Retinal pigment epithelial cell (primary cell): ENCODE measurements around the gene ADAMTS17.
"Not testable (repeated sequence)": the region's sequence is repeated elsewhere in the genome, so short reads cannot be mapped to it uniquely, and the experiment has no call there.

Experiments used
- DNase-seq: peaks from one replicate; pipeline ENCODE4 v3.0.0-alpha.2; 2010; ENCODE audit warnings: low read depth
- H3K4me3 ChIP-seq: 2 replicates; pipeline ENCODE4 v1.5.1; 2011; ENCODE audit warnings: mild to moderate bottlenecking, low read length, control low read depth, moderate library complexity
- TF ChIP-seq, protein P1 (sequence below): conservative IDR thresholded peaks from 2 replicates; pipeline ENCODE4 v1.5.1; 2011; ENCODE audit warnings: low read depth, low read length, control low read depth, inconsistent platforms

Gene ADAMTS17

DNA sequence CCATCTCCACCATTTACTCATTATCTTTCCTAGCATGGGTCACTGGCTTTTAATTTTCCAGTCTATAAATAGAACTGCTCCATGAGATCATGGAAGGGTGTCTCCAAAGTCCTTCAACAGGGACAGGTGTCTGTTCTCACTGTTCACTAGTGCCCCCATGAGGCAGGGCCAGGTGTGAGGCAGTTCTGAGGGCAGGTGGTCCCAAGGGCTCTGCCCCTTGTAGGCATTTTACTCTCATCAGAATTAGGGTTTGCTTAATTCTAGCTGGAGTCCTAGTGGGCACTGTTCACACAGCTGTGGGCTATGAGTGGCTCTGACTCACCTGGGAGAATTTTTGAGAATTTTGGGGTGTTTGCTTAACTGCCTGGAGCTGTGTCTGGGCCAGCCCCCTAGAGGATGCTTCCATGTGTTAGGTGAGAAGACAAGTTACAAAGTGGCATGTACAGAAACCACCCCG lies 360.6 kb downstream of the ADAMTS17 start:
- DNase-seq = no peak
- TF ChIP-seq, protein P1, sequence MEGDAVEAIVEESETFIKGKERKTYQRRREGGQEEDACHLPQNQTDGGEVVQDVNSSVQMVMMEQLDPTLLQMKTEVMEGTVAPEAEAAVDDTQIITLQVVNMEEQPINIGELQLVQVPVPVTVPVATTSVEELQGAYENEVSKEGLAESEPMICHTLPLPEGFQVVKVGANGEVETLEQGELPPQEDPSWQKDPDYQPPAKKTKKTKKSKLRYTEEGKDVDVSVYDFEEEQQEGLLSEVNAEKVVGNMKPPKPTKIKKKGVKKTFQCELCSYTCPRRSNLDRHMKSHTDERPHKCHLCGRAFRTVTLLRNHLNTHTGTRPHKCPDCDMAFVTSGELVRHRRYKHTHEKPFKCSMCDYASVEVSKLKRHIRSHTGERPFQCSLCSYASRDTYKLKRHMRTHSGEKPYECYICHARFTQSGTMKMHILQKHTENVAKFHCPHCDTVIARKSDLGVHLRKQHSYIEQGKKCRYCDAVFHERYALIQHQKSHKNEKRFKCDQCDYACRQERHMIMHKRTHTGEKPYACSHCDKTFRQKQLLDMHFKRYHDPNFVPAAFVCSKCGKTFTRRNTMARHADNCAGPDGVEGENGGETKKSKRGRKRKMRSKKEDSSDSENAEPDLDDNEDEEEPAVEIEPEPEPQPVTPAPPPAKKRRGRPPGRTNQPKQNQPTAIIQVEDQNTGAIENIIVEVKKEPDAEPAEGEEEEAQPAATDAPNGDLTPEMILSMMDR = peak; percentile 3
- H3K4me3 ChIP-seq = no peak overlapping the region

DNA sequence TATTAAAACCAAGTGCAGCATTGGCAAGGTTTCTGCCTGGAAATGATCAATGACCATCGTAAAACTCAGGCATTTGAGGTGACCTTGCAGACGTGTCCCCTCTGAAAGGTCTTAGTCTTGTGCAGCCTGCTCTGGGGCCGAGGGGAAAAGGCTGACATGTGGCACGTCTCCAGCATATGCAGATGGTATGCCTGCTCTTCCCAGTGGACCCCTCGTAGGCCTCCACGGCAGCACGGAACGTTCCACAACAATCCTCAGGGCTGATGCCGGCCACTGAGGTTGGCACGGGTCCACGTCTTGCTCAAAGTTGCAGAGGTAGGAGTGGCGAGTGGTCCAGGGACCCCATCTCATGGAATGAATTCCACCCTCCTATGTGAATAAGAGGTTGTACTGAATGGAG lies 361.0 kb downstream of the ADAMTS17 start:
- no peak overlapping the region for H3K4me3 ChIP-seq
- no peak for DNase-seq
- TF ChIP-seq, protein P1 = no peak

DNA sequence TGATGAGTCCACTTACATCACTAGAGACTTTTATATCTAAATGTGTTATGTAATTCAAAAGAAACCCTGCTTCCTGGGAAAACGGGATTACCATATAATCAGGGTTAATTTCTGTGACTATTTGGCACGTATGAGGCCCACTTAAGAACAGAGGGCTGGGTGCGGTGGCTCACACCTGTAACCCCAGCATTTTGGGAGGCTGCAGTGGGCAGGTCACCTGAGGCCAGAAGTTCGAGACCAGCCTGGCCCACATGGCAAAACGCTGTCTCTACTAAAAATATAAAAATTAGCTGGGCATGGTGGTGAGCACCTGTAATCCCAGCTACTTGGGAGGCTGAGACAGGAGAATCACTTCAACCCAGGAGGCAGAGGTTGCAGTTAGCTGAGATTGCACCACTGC lies 361.9 kb downstream of the ADAMTS17 start:
- DNase-seq = not testable (repeated sequence)

DNA sequence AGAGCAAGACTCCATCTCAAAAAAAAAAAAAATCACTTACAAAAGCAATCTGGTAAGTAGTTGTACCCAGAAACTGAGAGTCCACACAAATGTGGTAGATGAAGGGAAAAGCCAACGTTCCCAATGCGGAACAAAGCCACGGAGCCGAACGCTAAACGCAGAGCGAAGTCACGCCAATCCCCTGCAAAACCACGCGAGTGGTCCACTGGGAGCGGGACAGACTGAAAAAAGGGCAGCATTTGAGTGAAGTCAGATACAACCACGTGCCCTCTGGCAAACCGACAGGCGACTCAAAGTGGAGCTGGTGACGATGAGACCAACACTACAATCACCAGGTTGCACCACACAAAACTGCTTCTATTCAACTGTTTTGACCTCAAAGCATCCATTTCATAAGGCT lies 362.4 kb downstream of the ADAMTS17 start:
- TF ChIP-seq, protein P1 = no peak
- no peak overlapping the region for H3K4me3 ChIP-seq
- no peak for DNase-seq

More for the DNA sequence above, 361.9 kb downstream of the ADAMTS17 start:
- H3K4me3 ChIP-seq = not testable (repeated sequence)

DNA sequence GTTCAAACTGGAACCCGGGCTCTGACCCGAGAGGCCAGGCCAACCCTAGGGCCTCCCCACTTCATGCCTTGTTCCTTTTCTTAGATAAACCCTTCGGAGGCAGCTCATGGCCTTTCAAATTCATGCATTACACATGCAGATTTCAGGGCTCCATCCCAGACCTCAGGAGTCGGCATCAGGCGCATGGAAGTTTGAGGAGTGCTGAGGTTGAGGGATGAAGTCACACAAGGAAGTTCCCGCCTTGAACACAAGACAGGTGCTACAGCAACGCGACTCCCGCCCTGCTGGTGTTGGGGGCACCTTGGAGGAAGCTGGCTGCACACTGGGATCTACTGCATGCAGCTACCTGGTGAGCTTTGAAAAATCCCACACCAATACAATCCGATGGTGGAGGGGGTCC lies 363.3 kb downstream of the ADAMTS17 start:
- H3K4me3 ChIP-seq = no peak overlapping the region
- TF ChIP-seq, protein P1 = no peak
- DNase-seq = no peak

DNA sequence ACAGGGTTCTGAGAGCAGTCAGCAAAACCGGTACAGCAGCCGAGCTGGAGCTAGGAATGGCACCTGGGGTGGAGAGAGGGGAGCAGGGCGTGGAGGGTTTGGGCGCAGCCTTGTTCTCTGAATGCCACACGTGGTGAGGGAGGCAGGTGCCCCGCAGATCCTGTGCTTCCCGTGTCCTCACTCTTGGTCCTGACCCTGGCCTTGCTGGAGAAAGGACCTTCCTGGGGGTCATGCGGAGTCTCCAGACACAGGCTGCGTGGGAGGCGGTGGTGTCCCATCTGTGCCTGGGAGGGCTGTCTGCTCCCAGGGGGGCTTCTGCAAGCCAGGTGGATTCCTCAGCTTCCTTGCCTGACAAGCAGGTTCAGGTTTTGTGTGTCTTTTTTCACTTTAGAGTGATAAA lies 363.8 kb downstream of the ADAMTS17 start:
- DNase-seq = no peak
- H3K4me3 ChIP-seq = no peak overlapping the region
- TF ChIP-seq, protein P1 = no peak

DNA sequence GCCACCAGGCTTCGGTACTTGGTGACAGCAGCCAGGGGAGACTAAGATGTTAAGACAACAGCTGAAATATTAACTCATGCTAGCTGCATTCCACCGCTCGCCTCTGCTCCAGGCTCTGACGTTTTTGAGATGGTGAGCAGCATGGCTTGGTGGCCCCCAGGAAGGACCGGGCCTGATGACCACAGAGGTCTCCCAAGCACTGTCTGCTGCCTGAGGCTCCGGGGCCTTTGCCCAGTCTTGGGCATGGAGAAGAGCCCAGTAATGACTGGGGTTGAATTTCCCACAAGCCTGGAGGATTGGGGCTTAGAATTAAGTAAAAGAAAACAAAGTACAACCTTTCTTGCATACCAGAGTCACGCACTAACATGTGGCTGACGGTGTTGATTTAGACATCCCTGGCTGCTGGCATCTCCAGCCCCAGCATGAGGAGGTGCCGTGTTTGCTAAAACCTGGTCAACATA lies 364.9 kb downstream of the ADAMTS17 start:
- TF ChIP-seq, protein P1 = no peak
- DNase-seq = no peak
- H3K4me3 ChIP-seq = no peak overlapping the region

DNA sequence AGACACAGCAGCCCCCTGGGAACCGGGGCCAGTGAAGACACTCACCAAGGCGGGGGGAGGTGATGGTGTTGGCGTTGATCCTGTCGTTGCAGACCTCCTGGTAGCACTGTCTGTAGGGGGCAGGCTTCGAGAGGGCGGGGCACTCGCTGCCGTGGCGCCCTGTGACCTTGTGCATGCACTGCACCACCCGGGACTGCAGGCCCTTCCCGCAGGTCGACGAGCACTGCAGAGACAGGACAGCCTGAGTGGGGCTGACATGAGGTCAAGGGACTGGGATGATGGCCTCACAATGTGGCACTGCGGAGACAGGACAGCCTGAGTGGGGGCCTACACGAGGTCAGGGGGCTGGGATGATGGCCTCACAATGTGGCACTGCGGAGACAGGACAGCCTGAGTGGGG lies 365.8 kb downstream of the ADAMTS17 start:
- no peak for DNase-seq
- H3K4me3 ChIP-seq = no peak overlapping the region
- TF ChIP-seq, protein P1 = no peak
